ENCODE measurements around the gene TMC3. TPM values are rescaled to one million over a fixed set of nuclear protein-coding genes. Genes with fewer than 3 reads are reported as not detected.

TMC3 gene
- polyA plus RNA-seq, 1 of the 3 experiments (the other 2 are of a cell fraction): not detected

DNA sequence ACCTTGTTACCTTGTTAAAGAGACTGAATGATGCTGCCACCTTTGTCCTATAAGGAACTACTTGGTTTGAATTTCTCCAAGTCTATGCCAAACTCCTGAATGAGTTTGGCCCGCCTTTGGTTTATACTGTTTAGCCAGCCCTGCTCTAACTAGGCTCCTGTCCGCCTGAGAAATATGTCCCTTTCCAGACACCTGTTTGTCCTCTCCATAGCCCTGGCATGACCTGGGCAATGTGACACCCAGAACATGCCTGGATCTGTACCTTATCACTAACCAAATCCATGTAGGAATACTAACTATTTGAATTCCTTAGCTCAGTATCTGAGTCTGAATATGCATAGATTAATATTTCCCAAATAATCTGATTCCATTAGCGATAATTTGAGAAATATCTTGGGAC, 24.4 kb upstream of the TMC3 start (continued):
- TF ChIP-seq RFX5 (IDR thresholded peaks at IDR 0.05; ENCODE audit: low read length) (no peak), NFIC (IDR thresholded peaks at IDR 0.05; ENCODE audit: borderline replicate concordance) (no peak), RCOR1 (IDR thresholded peaks at IDR 0.05; ENCODE audit: low read length) (no peak), GATA2 (CRISPR knock-in tag; IDR thresholded peaks at IDR 0.05) (no peak), GABPA (IDR thresholded peaks at IDR 0.05; ENCODE audit: low read depth) (no peak), MXI1 (IDR thresholded peaks at IDR 0.05; ENCODE audit: low read depth, low read length) (no peak), FOSL2 (IDR thresholded peaks at IDR 0.05; ENCODE audit: borderline replicate concordance, low read depth) (no peak), ZBTB33 (IDR thresholded peaks at IDR 0.05; ENCODE audit: borderline replicate concordance, low read depth) (no peak)
- TF ChIP-seq, protein P1, sequence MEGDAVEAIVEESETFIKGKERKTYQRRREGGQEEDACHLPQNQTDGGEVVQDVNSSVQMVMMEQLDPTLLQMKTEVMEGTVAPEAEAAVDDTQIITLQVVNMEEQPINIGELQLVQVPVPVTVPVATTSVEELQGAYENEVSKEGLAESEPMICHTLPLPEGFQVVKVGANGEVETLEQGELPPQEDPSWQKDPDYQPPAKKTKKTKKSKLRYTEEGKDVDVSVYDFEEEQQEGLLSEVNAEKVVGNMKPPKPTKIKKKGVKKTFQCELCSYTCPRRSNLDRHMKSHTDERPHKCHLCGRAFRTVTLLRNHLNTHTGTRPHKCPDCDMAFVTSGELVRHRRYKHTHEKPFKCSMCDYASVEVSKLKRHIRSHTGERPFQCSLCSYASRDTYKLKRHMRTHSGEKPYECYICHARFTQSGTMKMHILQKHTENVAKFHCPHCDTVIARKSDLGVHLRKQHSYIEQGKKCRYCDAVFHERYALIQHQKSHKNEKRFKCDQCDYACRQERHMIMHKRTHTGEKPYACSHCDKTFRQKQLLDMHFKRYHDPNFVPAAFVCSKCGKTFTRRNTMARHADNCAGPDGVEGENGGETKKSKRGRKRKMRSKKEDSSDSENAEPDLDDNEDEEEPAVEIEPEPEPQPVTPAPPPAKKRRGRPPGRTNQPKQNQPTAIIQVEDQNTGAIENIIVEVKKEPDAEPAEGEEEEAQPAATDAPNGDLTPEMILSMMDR (IDR thresholded peaks at IDR 0.05): no peak

GRCh38 chr15:81394603-81395002, 20.6 kb upstream of the TMC3 start:
- DNase-seq: no peak
- Histone ChIP-seq H3K27ac (ENCODE audit: low read depth in 2 of 2, low read length in 1 of 2) (no peak overlapping the region), H3K9me2 (no peaks in the 10 kb centered on the region), H3K36me3 (replicated peaks in 1 of 2; ENCODE audit: control insufficient read depth in 1 of 2, insufficient read depth in 2 of 2, low read length in 1 of 2) (no peaks in the 10 kb centered on the region), H3K4me1 (ENCODE audit: control insufficient read depth in 1 of 2, insufficient read depth in 2 of 2, low read depth in 1 of 2, low read length in 1 of 2) (no peaks in the 10 kb centered on the region), H3K79me2 (ENCODE audit: insufficient read depth) (no peaks in the 10 kb centered on the region), H3K9me3 (no peaks in the 10 kb centered on the region), H3K4me2 (no peak overlapping the region), H3K27me3 (ENCODE audit: insufficient read depth) (peaks cover 3% of the 10 kb centered on the region; the same call in 1 of the 2 replicates), H3K9ac (no peak overlapping the region), H3F3A (replicated peaks; ENCODE audit: insufficient read depth) (no peaks in the 10 kb centered on the region), H2AFZ (ENCODE audit: low read depth) (no peak overlapping the region), H4K20me1 (ENCODE audit: insufficient read depth) (no peaks in the 10 kb centered on the region), H3K4me3 (ENCODE audit: low read depth in 2 of 2, low read length in 1 of 2) (no peak overlapping the region)
- TF ChIP-seq RXRA (IDR thresholded peaks at IDR 0.05; ENCODE audit: borderline replicate concordance, low read depth) (no peak), EP300 (IDR thresholded peaks at IDR 0.05; ENCODE audit: borderline replicate concordance in 1 of 2, low read depth in 1 of 2, low read length in 1 of 2) (no peak), TAF1 (IDR thresholded peaks at IDR 0.05; ENCODE audit: borderline replicate concordance, low read depth, low read length) (no peak), JUND (IDR thresholded peaks at IDR 0.05) (no peak), GABPA (IDR thresholded peaks at IDR 0.05; ENCODE audit: low read depth) (no peak), RFX5 (IDR thresholded peaks at IDR 0.05; ENCODE audit: low read length) (no peak), TEAD4 (IDR thresholded peaks at IDR 0.05; ENCODE audit: borderline replicate concordance, insufficient read depth) (no peak), RAD21 (IDR thresholded peaks at IDR 0.05; ENCODE audit: low read length) (no peak), ZBTB33 (IDR thresholded peaks at IDR 0.05; ENCODE audit: borderline replicate concordance, low read depth) (no peak), GATA2 (CRISPR knock-in tag; IDR thresholded peaks at IDR 0.05) (no peak), FOSL2 (IDR thresholded peaks at IDR 0.05; ENCODE audit: borderline replicate concordance, low read depth) (no peak), MXI1 (IDR thresholded peaks at IDR 0.05; ENCODE audit: low read depth, low read length) (no peak)
- TF ChIP-seq, protein P2, sequence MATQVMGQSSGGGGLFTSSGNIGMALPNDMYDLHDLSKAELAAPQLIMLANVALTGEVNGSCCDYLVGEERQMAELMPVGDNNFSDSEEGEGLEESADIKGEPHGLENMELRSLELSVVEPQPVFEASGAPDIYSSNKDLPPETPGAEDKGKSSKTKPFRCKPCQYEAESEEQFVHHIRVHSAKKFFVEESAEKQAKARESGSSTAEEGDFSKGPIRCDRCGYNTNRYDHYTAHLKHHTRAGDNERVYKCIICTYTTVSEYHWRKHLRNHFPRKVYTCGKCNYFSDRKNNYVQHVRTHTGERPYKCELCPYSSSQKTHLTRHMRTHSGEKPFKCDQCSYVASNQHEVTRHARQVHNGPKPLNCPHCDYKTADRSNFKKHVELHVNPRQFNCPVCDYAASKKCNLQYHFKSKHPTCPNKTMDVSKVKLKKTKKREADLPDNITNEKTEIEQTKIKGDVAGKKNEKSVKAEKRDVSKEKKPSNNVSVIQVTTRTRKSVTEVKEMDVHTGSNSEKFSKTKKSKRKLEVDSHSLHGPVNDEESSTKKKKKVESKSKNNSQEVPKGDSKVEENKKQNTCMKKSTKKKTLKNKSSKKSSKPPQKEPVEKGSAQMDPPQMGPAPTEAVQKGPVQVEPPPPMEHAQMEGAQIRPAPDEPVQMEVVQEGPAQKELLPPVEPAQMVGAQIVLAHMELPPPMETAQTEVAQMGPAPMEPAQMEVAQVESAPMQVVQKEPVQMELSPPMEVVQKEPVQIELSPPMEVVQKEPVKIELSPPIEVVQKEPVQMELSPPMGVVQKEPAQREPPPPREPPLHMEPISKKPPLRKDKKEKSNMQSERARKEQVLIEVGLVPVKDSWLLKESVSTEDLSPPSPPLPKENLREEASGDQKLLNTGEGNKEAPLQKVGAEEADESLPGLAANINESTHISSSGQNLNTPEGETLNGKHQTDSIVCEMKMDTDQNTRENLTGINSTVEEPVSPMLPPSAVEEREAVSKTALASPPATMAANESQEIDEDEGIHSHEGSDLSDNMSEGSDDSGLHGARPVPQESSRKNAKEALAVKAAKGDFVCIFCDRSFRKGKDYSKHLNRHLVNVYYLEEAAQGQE (IDR thresholded peaks at IDR 0.05; ENCODE audit: low read depth, low read length): no peak
- TF ChIP-seq, protein P1 (IDR thresholded peaks at IDR 0.05): no peak
- CTCF ChIA-PET: interaction anchor here (1.3 to 6.0 kb wide), 6 partner anchors 16 to 288 kb away, joined by 4 to 43 read pairs (median 7); no protein-coding TSS in a partner anchor
- POLR2A ChIA-PET: no interaction called here
